ENCODE data around the gene FAM222B. TPM values are rescaled to one million over a fixed set of nuclear protein-coding genes. Genes with fewer than 3 reads are reported as not detected.

FAM222B gene
- total RNA-seq, 2 experiments from 2014 or later, result 4.0 to 15.2 TPM

DNA sequence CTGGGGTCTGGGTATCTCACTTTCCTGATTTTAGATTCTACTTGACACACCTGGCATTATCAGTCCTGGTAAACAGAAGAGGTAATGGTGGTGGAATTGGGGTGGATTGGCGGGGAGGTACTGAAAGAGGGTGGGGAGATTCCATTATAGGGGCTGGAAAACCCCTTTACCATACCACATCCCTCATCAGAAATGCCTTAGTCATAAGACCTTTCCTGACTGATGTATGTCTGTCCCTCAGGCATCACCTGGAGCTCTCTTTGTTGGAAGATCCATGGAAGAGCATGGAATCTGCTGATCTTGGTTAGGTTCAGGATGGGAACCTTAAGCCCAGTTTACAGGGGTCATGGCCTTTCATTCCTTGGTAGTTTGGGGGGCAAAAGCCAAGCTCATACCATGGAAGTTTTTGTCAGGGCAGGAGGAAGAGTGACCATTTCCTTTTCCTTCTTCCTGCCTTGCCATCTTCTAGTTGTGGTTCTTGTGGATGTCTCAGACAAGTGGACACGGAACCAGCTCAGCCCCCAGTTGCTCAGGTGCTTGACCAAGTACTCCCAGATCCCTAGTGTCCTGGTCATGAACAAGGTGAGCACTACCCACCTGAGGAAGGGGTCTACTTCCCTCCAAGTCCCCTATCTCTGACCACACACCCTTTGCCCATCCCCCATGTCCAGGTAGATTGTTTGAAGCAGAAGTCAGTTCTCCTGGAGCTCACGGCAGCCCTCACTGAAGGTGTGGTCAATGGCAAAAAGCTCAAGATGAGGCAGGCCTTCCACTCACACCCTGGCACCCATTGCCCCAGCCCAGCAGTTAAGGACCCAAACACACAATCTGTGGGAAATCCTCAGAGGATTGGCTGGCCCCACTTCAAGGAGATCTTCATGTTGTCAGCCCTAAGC, 15.6 kb upstream of the FAM222B start:
- ChIA-PET POLR2A (no interaction called here), CTCF (ENCODE audit: unreplicated experiment) (no interaction called here)
- H3K36me3 ChIP-seq (ENCODE audit: insufficient read depth, low read length), result peaks cover 39% of the 10 kb centered on the region
- peaks cover 15% of the 10 kb centered on the region; the same call in 1 of the 2 replicates for H3K79me2 ChIP-seq (ENCODE audit: insufficient read depth, low read depth, low read length)
- no peak overlapping the region for H3K4me3 ChIP-seq (ENCODE audit: low read depth, low read length, poor library complexity, severe bottlenecking)
- BruUV-seq (replicated peaks), result no TSS peak
- H3K4me1 ChIP-seq (ENCODE audit: insufficient read depth, low read length, poor library complexity, severe bottlenecking), result peaks cover 15% of the 10 kb centered on the region
- H3K4me2 ChIP-seq (ENCODE audit: low read length), result no peak overlapping the region
- H3K9me3 ChIP-seq (ENCODE audit: low read length), result no peaks in the 10 kb centered on the region
- no peak for TF ChIP-seq EZH2phosphoT487 (IDR thresholded peaks at IDR 0.05; ENCODE audit: borderline replicate concordance, low read depth, low read length)
- TF ChIP-seq, protein P1, sequence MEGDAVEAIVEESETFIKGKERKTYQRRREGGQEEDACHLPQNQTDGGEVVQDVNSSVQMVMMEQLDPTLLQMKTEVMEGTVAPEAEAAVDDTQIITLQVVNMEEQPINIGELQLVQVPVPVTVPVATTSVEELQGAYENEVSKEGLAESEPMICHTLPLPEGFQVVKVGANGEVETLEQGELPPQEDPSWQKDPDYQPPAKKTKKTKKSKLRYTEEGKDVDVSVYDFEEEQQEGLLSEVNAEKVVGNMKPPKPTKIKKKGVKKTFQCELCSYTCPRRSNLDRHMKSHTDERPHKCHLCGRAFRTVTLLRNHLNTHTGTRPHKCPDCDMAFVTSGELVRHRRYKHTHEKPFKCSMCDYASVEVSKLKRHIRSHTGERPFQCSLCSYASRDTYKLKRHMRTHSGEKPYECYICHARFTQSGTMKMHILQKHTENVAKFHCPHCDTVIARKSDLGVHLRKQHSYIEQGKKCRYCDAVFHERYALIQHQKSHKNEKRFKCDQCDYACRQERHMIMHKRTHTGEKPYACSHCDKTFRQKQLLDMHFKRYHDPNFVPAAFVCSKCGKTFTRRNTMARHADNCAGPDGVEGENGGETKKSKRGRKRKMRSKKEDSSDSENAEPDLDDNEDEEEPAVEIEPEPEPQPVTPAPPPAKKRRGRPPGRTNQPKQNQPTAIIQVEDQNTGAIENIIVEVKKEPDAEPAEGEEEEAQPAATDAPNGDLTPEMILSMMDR (conservative IDR thresholded peaks at IDR 0.05; ENCODE audit: low read length), result no peak
- intact Hi-C loops (cut with micrococcal nuclease; ENCODE audit: unreplicated experiment), result no loop called here
- H3K27ac ChIP-seq (ENCODE audit: low read depth, low read length, poor library complexity, severe bottlenecking), result no peak overlapping the region
- no peak for DNase-seq (ENCODE audit: low spot score)
- no peaks in the 10 kb centered on the region for H4K20me1 ChIP-seq (ENCODE audit: insufficient read depth, low read length)
- H3K9me2 ChIP-seq (ENCODE audit: insufficient read depth, low read length), result no peaks in the 10 kb centered on the region
- no peak overlapping the region for H2AFZ ChIP-seq (ENCODE audit: low read length)

DNA sequence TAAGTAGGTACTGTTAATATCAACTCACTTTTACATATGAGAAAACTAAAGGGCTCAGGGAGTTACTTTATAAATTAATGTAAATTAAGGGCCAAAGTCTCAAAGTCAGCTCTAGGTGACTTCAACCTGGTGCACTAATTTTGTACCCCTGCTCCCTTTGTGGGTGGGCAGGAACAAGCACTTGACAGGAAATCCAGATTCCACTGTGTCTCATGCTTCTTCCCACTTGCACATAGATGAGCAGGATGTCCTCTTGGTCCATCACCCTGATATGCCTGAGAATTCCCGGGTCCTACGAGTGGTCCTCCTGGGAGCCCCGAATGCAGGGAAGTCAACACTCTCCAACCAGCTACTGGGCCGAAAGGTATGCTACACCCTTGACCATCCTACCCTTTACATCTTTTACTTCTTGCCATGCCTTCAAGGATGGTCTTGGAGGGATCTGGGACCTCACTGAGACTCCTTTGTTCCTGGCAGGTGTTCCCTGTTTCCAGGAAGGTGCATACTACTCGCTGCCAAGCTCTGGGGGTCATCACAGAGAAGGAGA, 13.5 kb upstream of the FAM222B start:
- peak overlapping the region; percentile 77 for H3K4me2 ChIP-seq (ENCODE audit: low read length)

More for the DNA sequence above, 13.5 kb upstream of the FAM222B start:
- H3K9me2 ChIP-seq (ENCODE audit: insufficient read depth, low read length), result no peaks in the 10 kb centered on the region
- no peak overlapping the region for H3K27ac ChIP-seq (ENCODE audit: low read depth, low read length, poor library complexity, severe bottlenecking)
- H3K36me3 ChIP-seq (ENCODE audit: insufficient read depth, low read length), result peaks cover 31% of the 10 kb centered on the region
- intact Hi-C loops (cut with micrococcal nuclease; ENCODE audit: unreplicated experiment), result no loop called here
- no TSS peak for BruUV-seq (replicated peaks)
- no peaks in the 10 kb centered on the region for H4K20me1 ChIP-seq (ENCODE audit: insufficient read depth, low read length)
- POLR2A ChIA-PET, result interaction anchor here (0.6 to 2.0 kb wide), 7 partner anchors 10 to 170 kb away, joined by 3 to 6 read pairs (median 3); partner anchors contain the start of genes FAM222B and RPL23A
- no peak for TF ChIP-seq EZH2phosphoT487 (IDR thresholded peaks at IDR 0.05; ENCODE audit: borderline replicate concordance, low read depth, low read length)
- TF ChIP-seq, protein P1 (conservative IDR thresholded peaks at IDR 0.05; ENCODE audit: low read length), result no peak
- H3K9me3 ChIP-seq (ENCODE audit: low read length), result no peaks in the 10 kb centered on the region
- CTCF ChIA-PET (ENCODE audit: unreplicated experiment), result interaction anchor here (0.6 kb wide), 1 partner anchor 665 kb away, joined by 3 read pairs; no protein-coding TSS in a partner anchor
- H3K79me2 ChIP-seq (ENCODE audit: insufficient read depth, low read depth, low read length), result peaks cover 15% of the 10 kb centered on the region; the same call in 1 of the 2 replicates
- DNase-seq (ENCODE audit: low spot score), result no peak
- peaks cover 15% of the 10 kb centered on the region for H3K4me1 ChIP-seq (ENCODE audit: insufficient read depth, low read length, poor library complexity, severe bottlenecking)
- no peak overlapping the region for H2AFZ ChIP-seq (ENCODE audit: low read length)
- H3K4me3 ChIP-seq (ENCODE audit: low read depth, low read length, poor library complexity, severe bottlenecking), result peak overlapping the region; percentile 94
